ENCODE measurements around the gene CHID1. TPM values are rescaled to one million over a fixed set of nuclear protein-coding genes. Genes with fewer than 3 reads are reported as not detected.

CHID1 gene
- total and polyA plus RNA-seq, 2 of the 8 experiments (the other 6 are each of a cell fraction or from before 2014, with no cell fraction given) = 81.2 to 88.5 TPM

DNA sequence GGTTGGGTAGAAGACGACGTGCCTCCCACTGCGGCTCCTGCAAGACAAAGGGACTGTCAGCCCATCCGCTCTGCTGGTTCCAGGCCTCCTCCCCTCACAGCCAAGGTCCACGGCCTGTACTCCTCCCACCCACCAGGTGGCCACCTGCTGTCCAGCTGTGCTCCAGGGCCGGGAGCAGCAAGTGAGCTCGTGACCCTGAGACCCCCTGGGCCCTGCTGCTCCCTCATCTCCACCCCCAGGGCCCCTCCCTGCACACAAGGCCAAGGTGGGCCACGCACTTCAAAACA, 40.5 kb downstream of the CHID1 start:
- Histone ChIP-seq H4K8ac (ENCODE audit: extremely low read depth, insufficient read depth, low read length) (no peak overlapping the region; the same call in 1 of the 2 replicates), H3K18ac (ENCODE audit: extremely low read depth, low read length) (peak overlapping the region; percentile 13; the same call in 1 of the 2 replicates), H4K20me1 (replicated peaks in 1 of 2; ENCODE audit: control insufficient read depth in 1 of 2, insufficient read depth in 2 of 2, low read length in 2 of 2) (peaks cover 13 to 35% of the 10 kb centered on the region in 2 experiments), H3K4me2 (ENCODE audit: insufficient read depth in 1 of 2, low read depth in 2 of 2, low read length in 2 of 2) (no peak overlapping the region; a peak in 1 of 4 replicates), H3K4ac (replicated peaks; ENCODE audit: insufficient read length, low read depth, low read length) (no peak overlapping the region), H3K36me3 (ENCODE audit: control insufficient read depth in 2 of 4, insufficient read depth in 4 of 4, low read length in 3 of 4) (peaks cover 0 to 4% (median 0%) of the 10 kb centered on the region in 4 experiments; a peak in 3 of 8 replicates), H3K23me2 (ENCODE audit: low read depth, low read length) (no peaks in the 10 kb centered on the region), H3K79me1 (ENCODE audit: low read depth, low read length) (no peaks in the 10 kb centered on the region), H2BK20ac (ENCODE audit: low read length) (no peak overlapping the region), H3K4me3 (ENCODE audit: extremely low read depth in 1 of 4, insufficient read depth in 2 of 4, low read depth in 3 of 4, low read length in 4 of 4) (no peak overlapping the region), H2AFZ (ENCODE audit: low read length) (no peak overlapping the region), H2AK5ac (ENCODE audit: low read depth, low read length) (no peak overlapping the region), H4K5ac (ENCODE audit: insufficient read length, low read depth, low read length) (no peak overlapping the region), H2BK15ac (ENCODE audit: low read length) (no peak overlapping the region), H3K27ac (ENCODE audit: low read depth, low read length) (no peak overlapping the region), H3K4me1 (replicated peaks in 1 of 4; ENCODE audit: control insufficient read depth in 3 of 4, insufficient read depth in 4 of 4, low read length in 3 of 4) (peaks cover 0 to 11% (median 7%) of the 10 kb centered on the region in 4 experiments; a peak in 5 of 7 replicates), H3K23ac (ENCODE audit: insufficient read length) (no peak overlapping the region), H2BK12ac (ENCODE audit: low read depth, low read length) (no peak overlapping the region), H2BK5ac (ENCODE audit: low read depth, low read length) (no peak overlapping the region), H2BK120ac (replicated peaks; ENCODE audit: low read depth, low read length) (no peak overlapping the region), H3K9me3 (ENCODE audit: insufficient read depth in 2 of 2, low read depth in 1 of 2, low read length in 1 of 2) (no peaks in the 10 kb centered on the region), H3K14ac (ENCODE audit: insufficient read length) (no peak overlapping the region), H3K56ac (replicated peaks; ENCODE audit: insufficient read length, low read depth, low read length) (no peak overlapping the region), H4K91ac (replicated peaks; ENCODE audit: insufficient read length, low read length) (no peak overlapping the region), H3K79me2 (ENCODE audit: control insufficient read depth in 1 of 2, insufficient read depth in 2 of 2, low read length in 2 of 2) (no peaks in the 10 kb centered on the region), H3K27me3 (replicated peaks in 1 of 4; ENCODE audit: control insufficient read depth in 3 of 4, extremely low read depth in 1 of 4, insufficient read depth in 3 of 4, low read length in 3 of 4) (no peaks in the 10 kb centered on the region), H3K9ac (replicated peaks in 1 of 4; ENCODE audit: extremely low read depth in 1 of 4, low read depth in 3 of 4, low read length in 3 of 4) (no peak overlapping the region; a peak in 1 of 7 replicates)
- POLR2A ChIA-PET (ENCODE audit: partially characterized antibody) = interaction anchor here (0.8 to 1.7 kb wide), 3 partner anchors 10 to 19 kb away, joined by 3 to 5 read pairs (median 4); no protein-coding TSS in a partner anchor
- 76% methylated on average over 8 of the region's 8 CpGs; no CpG with 5 or more reads in 1 of the 2 experiments for WGBS, 2 experiments (ENCODE audit: extremely low coverage in 1 of 2, insufficient coverage in 1 of 2, insufficient read length in 1 of 2, insufficient replicate concordance in 2 of 2, low coverage in 1 of 2, low lambda C conversion rate in 2 of 2, missing lambda C conversion rate in 1 of 2)
- CTCF ChIA-PET (ENCODE audit: partially characterized antibody) = interaction anchor here (0.6 to 6.3 kb wide), 13 partner anchors 10 to 181 kb away, joined by 3 to 35 read pairs (median 4); no protein-coding TSS in a partner anchor
- no peak for FAIRE-seq
- DNase-seq (ENCODE audit: low read depth in 1 of 2, low spot score in 2 of 2) = no peak
- no peak for TF ChIP-seq SP4 (IDR thresholded peaks at IDR 0.05; ENCODE audit: low read length)
- no peak for TF ChIP-seq POLR2A (IDR thresholded peaks at IDR 0.05; ENCODE audit: control extremely low read depth in 1 of 2, low read depth in 2 of 2, low read length in 2 of 2)
- no peak for TF ChIP-seq NANOG (IDR thresholded peaks at IDR 0.05; ENCODE audit: insufficient read depth, low read depth, low read length, poor library complexity, severe bottlenecking)
- TF ChIP-seq, protein P1, sequence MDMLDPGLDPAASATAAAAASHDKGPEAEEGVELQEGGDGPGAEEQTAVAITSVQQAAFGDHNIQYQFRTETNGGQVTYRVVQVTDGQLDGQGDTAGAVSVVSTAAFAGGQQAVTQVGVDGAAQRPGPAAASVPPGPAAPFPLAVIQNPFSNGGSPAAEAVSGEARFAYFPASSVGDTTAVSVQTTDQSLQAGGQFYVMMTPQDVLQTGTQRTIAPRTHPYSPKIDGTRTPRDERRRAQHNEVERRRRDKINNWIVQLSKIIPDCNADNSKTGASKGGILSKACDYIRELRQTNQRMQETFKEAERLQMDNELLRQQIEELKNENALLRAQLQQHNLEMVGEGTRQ (IDR thresholded peaks at IDR 0.05; ENCODE audit: low read length) = no peak
- TF ChIP-seq HDAC2 (IDR thresholded peaks at IDR 0.05; ENCODE audit: borderline replicate concordance in 1 of 2, low read depth in 2 of 2, low read length in 2 of 2) = no peak
- TF ChIP-seq, protein P2, sequence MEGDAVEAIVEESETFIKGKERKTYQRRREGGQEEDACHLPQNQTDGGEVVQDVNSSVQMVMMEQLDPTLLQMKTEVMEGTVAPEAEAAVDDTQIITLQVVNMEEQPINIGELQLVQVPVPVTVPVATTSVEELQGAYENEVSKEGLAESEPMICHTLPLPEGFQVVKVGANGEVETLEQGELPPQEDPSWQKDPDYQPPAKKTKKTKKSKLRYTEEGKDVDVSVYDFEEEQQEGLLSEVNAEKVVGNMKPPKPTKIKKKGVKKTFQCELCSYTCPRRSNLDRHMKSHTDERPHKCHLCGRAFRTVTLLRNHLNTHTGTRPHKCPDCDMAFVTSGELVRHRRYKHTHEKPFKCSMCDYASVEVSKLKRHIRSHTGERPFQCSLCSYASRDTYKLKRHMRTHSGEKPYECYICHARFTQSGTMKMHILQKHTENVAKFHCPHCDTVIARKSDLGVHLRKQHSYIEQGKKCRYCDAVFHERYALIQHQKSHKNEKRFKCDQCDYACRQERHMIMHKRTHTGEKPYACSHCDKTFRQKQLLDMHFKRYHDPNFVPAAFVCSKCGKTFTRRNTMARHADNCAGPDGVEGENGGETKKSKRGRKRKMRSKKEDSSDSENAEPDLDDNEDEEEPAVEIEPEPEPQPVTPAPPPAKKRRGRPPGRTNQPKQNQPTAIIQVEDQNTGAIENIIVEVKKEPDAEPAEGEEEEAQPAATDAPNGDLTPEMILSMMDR (IDR thresholded peaks at IDR 0.05; ENCODE audit: control extremely low read depth in 1 of 3, insufficient read depth in 1 of 3, low read depth in 1 of 3, low read length in 3 of 3) = peak in 2 of 3 experiments; percentile 31 to 38; a peak in 2 of 4 replicates
- no peak for TF ChIP-seq GABPA (IDR thresholded peaks at IDR 0.05; ENCODE audit: borderline replicate concordance, insufficient read depth, low read length)
- TF ChIP-seq SRF (IDR thresholded peaks at IDR 0.05; ENCODE audit: low read depth, low read length) = no peak
- no peak for TF ChIP-seq EGR1 (IDR thresholded peaks at IDR 0.05; ENCODE audit: borderline replicate concordance, low read depth, low read length)
- TF ChIP-seq JUN (IDR thresholded peaks at IDR 0.05; ENCODE audit: low read depth, low read length) = no peak
